Upper lobe of right lung (tissue), 1 donor: ENCODE measurements around the gene ARHGAP42. TPM values are rescaled to one million over a fixed set of nuclear protein-coding genes. Genes with fewer than 3 reads are reported as not detected.

Experiments used
- ATAC-seq: fragments of 200-7000 bp; cut with Tn5 transposase; one replicate; pipeline ENCODE4 v1.9.1; 2020; ENCODE audit warnings: mild to moderate bottlenecking, moderate library complexity
- DNase-seq: peaks from one replicate; pipeline ENCODE4 v3.0.0-alpha.2; 2020
- H3K27ac ChIP-seq: fragments of 200-600 bp; one replicate; pipeline ENCODE4 v1.8.0; 2022
- H3K27me3 ChIP-seq: fragments of 200-600 bp; one replicate; pipeline ENCODE4 v1.8.0; 2022; ENCODE audit warnings: mild to moderate bottlenecking
- H3K36me3 ChIP-seq: fragments of 200-600 bp; one replicate; pipeline ENCODE4 v1.8.0; 2022
- H3K4me1 ChIP-seq: fragments of 200-600 bp; one replicate; pipeline ENCODE4 v1.8.0; 2022
- H3K4me3 ChIP-seq: fragments of 200-600 bp; one replicate; pipeline ENCODE4 v1.8.0; 2022; ENCODE audit warnings: mild to moderate bottlenecking
- H3K9me3 ChIP-seq: fragments of 200-600 bp; one replicate; pipeline ENCODE4 v1.8.0; 2022
- intact Hi-C: fragments of 100-400 bp; cut with DNase I; formaldehyde crosslinking; loops from one replicate; pipeline ENCODE4 v1.11.0; 2022
- total RNA-seq: library from RNA; stranded (reverse); fragmentation: NEBNext Ultra II Directional; extraction: Animal tissue kit (Norgen Biotek cat#: 25700); gene quantifications from one replicate; pipeline ENCODE4 v1.2.1, GENCODE V29; 2021
- TF ChIP-seq, protein P1 (sequence below): fragments of 200-600 bp; IDR thresholded peaks from one replicate; pipeline ENCODE4 v1.8.0; 2022; ENCODE audit warnings: antibody characterized with exemption
- donor health status: DM: no; HTN: yes; CAD: no; lungs with severe emphysema.

ARHGAP42 gene
- total RNA-seq, 1 donor from 2014 or later: 19.8 TPM

DNA sequence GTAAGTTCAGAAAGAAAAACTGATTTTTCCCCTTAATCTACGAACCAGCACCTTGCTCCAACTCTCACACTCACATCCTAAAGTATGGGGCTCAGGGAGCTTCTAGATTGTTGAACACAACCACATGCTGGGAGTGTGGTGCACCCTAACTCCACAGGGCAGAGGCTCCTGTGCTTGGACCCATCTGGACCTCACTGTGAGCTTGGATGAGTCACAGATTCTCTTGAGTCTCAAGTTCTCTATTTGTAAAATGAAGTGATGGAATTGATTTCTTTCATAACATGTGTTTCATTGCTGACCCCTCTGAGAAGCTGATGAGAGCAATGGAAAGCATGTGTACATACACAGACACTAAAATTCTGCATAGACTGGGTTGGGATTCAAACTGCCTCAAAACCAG, 332.8 kb downstream of the ARHGAP42 start:
- Histone ChIP-seq H3K4me1 (no peaks in the 10 kb centered on the region), H3K27ac (no peak overlapping the region), H3K9me3 (no peaks in the 10 kb centered on the region), H3K36me3 (no peaks in the 10 kb centered on the region), H3K27me3 (no peaks in the 10 kb centered on the region), H3K4me3 (no peak overlapping the region)
- no peak for DNase-seq
- intact Hi-C loops: no loop called here
- no peak for ATAC-seq
- TF ChIP-seq, protein P1, sequence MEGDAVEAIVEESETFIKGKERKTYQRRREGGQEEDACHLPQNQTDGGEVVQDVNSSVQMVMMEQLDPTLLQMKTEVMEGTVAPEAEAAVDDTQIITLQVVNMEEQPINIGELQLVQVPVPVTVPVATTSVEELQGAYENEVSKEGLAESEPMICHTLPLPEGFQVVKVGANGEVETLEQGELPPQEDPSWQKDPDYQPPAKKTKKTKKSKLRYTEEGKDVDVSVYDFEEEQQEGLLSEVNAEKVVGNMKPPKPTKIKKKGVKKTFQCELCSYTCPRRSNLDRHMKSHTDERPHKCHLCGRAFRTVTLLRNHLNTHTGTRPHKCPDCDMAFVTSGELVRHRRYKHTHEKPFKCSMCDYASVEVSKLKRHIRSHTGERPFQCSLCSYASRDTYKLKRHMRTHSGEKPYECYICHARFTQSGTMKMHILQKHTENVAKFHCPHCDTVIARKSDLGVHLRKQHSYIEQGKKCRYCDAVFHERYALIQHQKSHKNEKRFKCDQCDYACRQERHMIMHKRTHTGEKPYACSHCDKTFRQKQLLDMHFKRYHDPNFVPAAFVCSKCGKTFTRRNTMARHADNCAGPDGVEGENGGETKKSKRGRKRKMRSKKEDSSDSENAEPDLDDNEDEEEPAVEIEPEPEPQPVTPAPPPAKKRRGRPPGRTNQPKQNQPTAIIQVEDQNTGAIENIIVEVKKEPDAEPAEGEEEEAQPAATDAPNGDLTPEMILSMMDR: no peak

DNA sequence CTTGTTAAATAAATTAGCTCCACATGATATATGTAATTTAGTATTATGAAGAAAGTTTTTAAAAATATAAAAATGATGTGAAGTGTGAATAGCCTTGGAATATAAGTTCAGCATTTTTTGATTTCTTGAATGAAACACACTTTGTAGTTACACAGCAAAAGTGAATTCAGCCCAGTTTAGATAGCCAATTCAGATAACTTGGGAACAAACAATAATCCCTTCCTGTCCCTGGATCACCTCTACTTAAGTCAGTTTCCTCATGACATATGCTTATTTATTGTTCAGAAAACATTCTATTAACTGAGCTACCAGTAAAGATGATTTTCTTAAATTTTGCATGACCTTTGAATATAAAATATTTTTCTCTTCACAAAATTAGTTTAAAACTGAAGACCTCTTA, 335.2 kb downstream of the ARHGAP42 start:
- Histone ChIP-seq H3K36me3 (no peaks in the 10 kb centered on the region), H3K4me3 (no peak overlapping the region), H3K9me3 (no peaks in the 10 kb centered on the region), H3K27me3 (no peaks in the 10 kb centered on the region), H3K4me1 (no peaks in the 10 kb centered on the region), H3K27ac (no peak overlapping the region)
- TF ChIP-seq, protein P1: no peak
- intact Hi-C loops: no loop called here
- DNase-seq: no peak
- ATAC-seq: no peak

DNA sequence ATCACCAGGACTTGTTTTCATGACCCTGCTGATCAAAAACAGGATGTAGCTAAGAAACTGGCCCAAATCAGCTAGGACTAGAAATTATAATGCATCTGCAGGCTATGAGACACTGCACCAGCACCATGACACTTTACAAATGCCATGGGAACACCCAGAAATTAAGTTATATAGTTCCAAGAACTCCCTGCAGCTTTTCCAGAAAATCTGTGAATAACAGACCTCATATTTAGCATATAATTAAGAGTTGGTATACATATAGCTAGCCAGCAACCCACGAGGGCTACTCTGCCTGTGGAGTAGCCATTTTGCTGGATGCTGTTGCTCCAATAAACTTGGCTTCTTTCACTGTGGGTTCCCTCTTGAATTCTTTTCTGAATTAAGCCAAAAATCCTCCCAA, 341.6 kb downstream of the ARHGAP42 start:
- H3K9me3 ChIP-seq: no peaks in the 10 kb centered on the region
- no peak overlapping the region for H3K27ac ChIP-seq
- H3K4me1 ChIP-seq: no peaks in the 10 kb centered on the region
- H3K4me3 ChIP-seq: no peak overlapping the region
- ATAC-seq: no peak
- intact Hi-C loops: no loop called here
- no peaks in the 10 kb centered on the region for H3K27me3 ChIP-seq
- H3K36me3 ChIP-seq: no peaks in the 10 kb centered on the region
- TF ChIP-seq, protein P1: no peak
- DNase-seq: no peak

DNA sequence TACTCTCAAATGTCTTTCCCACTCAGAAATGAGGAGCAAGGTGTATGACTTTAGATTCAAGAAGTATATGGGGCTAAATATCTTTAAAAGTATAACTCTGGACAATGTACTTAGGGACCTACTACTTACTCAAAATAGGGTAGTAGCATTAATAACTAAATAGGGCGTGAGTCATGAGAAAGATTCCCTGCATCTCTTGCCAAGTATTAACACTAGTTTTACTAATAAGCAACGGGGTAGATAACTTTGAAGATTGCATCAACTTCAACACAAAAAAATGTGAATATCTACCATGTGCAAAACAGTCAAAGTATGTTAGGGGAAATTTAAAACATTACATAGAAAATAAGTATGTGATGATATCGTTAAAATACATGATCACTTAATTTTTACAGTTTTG, 342.9 kb downstream of the ARHGAP42 start:
- ATAC-seq: no peak
- Histone ChIP-seq H3K4me1 (no peaks in the 10 kb centered on the region), H3K4me3 (no peak overlapping the region), H3K27me3 (no peaks in the 10 kb centered on the region), H3K36me3 (no peaks in the 10 kb centered on the region), H3K27ac (no peak overlapping the region), H3K9me3 (no peaks in the 10 kb centered on the region)
- no peak for DNase-seq
- TF ChIP-seq, protein P1: no peak
- intact Hi-C loops: no loop called here

DNA sequence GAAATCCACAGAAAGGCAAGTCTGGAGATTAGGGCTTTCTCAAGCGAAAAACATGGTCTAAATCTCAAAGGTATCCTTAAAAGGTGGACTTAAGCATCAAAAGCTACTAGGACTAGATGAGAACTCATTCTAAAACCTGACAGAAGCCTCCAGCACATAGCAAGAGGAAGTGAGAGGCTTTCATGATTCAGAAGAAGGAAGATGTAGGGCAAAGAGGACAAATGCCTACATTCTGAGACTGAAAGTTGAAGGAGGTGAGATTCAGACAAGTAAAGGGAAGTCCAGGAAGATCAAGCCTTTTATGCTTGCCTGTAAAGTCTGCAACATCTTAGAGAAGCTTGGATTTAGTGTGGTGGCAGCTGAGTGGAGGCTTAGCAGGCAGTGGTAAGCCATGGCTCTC, 343.6 kb downstream of the ARHGAP42 start:
- Histone ChIP-seq H3K27me3 (no peaks in the 10 kb centered on the region), H3K9me3 (no peaks in the 10 kb centered on the region), H3K27ac (no peak overlapping the region), H3K36me3 (no peaks in the 10 kb centered on the region), H3K4me3 (no peak overlapping the region), H3K4me1 (no peaks in the 10 kb centered on the region)
- ATAC-seq: no peak
- intact Hi-C loops: no loop called here
- TF ChIP-seq, protein P1: no peak
- DNase-seq: no peak

DNA sequence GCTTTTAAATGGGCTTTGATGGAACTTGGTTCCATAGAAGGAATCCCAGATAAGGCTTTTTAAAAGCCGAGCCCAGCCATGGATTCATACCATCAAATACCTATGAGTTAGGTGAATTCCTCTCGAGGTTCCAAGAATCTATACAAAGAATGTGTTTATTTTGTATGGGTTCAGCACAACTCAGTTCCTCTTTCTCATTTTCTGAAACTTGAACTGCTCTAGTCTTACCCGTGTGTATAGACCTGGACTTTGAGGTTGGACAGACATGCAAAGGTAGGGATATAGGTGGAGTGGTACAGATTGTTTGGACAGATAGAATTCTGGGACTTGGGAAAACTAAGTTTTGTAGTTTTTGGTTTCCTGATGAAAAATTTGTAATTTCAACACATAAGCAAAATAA, 344.6 kb downstream of the ARHGAP42 start:
- Histone ChIP-seq H3K27me3 (no peaks in the 10 kb centered on the region), H3K9me3 (no peaks in the 10 kb centered on the region), H3K4me1 (no peaks in the 10 kb centered on the region), H3K4me3 (no peak overlapping the region), H3K27ac (no peak overlapping the region), H3K36me3 (no peaks in the 10 kb centered on the region)
- ATAC-seq (no peak), DNase-seq (no peak)
- intact Hi-C loops: no loop called here
- TF ChIP-seq, protein P1: no peak
